ENCODE measurements around the gene CCDC102A.

The CCDC102A gene

GRCh38 chr16:57476546-57477410, 59.6 kb downstream of the CCDC102A start:
- no peak for DNase-seq

GRCh38 chr16:57475711-57476339, 60.5 kb downstream of the CCDC102A start:
- peak; percentile 6 for DNase-seq

DNA sequence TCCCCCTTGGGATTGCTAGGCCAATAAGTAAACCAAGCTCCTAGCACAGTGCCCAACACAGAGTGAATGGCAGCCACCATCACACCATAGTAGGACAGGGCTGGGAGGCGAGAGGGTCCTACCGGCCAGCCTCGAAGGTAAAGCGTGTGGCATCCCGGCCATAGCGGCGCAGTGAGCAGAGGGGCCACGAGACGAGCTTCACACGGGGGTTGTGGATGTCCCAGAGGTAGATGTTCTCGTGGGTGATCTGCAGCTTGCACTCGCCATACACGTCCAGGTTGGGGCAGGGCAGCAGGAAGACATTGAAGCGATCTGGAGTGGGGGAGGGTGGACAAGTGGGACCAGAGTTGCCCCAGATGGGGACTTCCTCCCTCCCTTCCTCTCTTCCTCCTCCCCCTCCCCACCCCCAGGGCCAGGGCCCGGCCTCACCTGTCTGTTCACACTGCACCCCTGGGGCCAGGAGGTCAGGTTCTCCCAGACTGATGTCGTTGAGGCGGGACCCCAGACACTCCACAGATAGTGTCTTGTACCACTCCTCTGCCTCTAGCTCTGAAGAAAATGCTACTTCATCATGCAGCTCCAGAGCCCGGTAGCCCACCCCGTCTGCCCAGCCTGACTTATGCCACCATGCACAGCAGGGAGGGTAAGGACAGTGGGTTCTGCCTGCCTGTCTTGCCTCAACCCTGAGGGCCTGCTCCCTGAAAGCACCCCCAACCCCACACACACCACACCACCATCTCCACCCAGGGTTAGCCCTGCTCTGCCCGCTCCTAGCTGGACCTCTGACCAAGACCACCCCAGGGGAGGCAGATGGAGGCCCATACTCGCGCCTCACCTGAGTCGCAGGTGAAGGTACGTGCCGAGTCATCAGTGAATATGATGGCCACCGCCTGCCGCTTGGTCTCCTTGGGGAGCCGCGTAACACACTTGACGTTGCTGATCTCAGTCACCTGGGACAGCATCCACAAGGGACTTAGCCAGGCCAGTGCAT, 61.4 kb downstream of the CCDC102A start:
- no peak for DNase-seq

GRCh38 chr16:57473906-57474305, 62.5 kb downstream of the CCDC102A start:
- DNase-seq, result no peak

- no peak for DNase-seq
Measured at GRCh38 chr16:57473176-57473840, 63.1 kb downstream of the CCDC102A start.

- no peak for DNase-seq
Measured at GRCh38 chr16:57472665-57473060, 63.7 kb downstream of the CCDC102A start.

GRCh38 chr16:57471852-57472664, 64.3 kb downstream of the CCDC102A start:
- no peak for DNase-seq

GRCh38 chr16:57471209-57471608, 65.2 kb downstream of the CCDC102A start:
- DNase-seq, result no peak

GRCh38 chr16:57470711-57471110, 65.7 kb downstream of the CCDC102A start:
- DNase-seq, result no peak

DNA sequence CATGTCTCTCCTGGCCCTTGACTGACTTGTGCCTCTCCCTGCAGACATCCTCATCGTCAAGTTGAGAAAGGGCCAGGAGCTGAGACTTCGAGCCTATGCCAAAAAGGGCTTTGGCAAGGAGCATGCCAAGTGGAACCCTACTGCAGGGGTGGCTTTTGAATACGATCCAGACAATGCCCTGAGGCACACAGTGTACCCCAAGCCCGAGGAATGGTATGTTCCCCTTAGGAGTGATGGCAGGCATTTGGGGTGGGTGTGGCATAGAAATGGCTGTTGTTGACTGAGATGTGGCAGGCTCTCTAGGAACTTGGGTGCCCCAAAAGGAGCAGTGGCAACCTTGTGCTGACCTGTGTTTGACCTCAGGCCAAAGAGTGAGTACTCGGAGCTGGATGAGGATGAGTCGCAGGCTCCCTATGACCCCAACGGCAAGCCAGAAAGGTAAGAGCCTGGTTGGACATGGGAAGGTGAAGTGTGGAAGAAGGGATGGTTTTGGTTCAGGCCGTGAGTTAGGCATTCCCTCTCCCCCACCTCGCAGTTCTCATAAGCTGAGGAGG, 66.4 kb downstream of the CCDC102A start:
- no peak for DNase-seq

DNA sequence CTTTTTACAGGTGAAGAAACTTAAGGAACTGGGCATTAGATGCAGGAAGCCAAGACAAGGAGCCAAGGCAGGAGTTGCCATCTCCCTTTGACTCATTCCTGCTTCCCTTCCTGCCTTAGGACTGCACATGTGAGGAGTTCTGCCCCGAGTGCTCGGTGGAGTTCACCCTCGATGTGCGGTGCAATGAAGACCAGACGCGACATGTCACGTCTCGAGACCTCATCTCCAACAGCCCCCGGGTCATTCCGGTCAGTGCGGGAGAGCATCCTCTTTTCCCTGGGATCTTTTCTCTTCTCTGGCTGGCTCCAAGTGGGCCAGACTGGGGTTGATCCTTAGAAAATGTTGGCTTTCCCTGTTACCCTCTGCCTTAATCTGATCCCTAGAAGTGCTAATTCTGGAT, 67.3 kb downstream of the CCDC102A start:
- DNase-seq, result no peak

DNA sequence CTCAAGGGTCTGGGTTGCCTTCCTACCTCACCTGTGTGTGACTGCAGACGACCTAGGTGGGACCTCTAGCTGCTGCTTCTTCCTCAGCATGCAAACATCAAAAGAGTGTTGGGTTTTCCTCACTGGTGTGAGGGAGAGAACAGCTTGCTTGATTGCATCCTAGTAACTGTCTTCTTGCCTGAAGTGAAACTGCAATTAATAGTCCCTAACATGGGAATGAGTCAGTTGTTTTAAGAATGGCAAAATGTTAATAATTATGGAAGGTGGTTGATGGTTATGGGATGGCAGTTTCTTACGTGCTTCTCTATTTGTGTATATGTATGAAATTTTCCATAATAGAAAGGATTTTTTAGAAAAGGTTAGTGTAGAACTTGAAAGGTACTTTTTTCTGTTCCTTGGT, 68.0 kb downstream of the CCDC102A start:
- no peak for DNase-seq

GRCh38 chr16:57464523-57464922, 71.8 kb downstream of the CCDC102A start:
- DNase-seq, result no peak

GRCh38 chr16:57462978-57463362, 73.4 kb downstream of the CCDC102A start:
- DNase-seq, result no peak

DNA sequence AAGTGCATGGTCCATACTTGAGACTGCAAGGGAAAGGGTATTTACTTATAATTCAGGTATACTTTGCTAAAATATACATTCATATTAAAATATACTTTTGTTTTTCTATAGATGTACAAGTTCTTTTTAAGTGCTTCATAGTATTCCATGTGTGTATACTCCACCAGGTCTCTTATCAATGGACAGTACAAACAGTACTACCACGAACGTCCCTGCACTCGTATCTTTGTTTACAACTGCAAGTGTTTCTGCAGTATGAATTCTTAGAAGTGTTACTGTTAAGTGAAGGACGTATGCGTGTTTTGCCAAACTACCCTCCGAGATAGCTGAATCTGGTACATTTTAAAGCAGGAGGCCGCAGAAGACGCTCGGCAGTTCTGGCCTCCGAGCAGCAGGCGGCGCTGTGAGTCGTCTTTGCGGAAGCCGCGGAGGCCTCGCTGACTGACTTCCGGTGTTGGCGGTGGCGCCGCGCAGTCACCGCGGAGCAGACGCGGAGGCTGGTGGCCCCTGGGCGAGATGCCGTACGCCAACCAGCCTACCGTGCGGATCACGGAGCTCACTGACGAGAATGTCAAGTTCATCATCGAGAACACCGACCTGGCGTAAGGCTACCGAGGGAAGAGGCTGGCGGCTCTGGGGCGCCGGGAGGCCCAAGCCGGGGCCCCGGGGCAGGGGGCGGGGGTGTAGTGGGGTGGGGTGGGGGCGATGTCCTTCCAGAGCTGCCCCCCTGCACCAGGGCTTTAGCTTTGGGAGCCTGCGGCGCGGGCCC, 74.0 kb downstream of the CCDC102A start, which contains the start of gene POLR2C:
POLR2C (plus strand) TSS at position 471 of the 769 bp plus-strand sequence; CDS start at position 517, 46 bp downstream.
- peak; percentile 46 for DNase-seq

All from NCI-H2029 (cell line).